ENCODE data around the gene COPA.
A peak's percentile ranks its signal among the peaks of the same experiment; 100 is the strongest.

COPA gene

GRCh38 chr1:160362168-160362957 lies 19.3 kb upstream of the COPA start:
- DNase-seq = peak; percentile 20

- peak; percentile 16 for DNase-seq
These were observed 18.7 kb upstream of the COPA start for GRCh38 chr1:160361814-160362167.

DNA sequence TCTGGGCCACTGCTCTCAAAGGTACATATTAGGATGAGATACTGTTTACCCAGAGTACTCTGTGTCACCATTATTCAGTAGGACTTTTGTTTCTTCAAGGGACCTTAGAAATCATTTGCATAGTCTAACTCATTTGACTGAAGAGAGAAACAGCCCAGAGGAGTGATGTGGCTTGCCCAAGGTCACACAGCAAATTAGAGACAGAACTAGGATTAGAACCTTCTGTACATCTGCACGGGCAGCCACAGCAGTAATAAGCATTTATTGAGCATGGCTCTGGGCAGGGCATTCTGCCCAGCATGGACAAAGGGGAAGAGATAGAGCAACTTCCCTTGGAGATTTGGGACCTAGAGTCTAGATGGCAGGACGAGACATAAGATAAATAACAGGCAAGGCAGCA lies 18.1 kb upstream of the COPA start:
- DNase-seq = peak; percentile 5

DNA sequence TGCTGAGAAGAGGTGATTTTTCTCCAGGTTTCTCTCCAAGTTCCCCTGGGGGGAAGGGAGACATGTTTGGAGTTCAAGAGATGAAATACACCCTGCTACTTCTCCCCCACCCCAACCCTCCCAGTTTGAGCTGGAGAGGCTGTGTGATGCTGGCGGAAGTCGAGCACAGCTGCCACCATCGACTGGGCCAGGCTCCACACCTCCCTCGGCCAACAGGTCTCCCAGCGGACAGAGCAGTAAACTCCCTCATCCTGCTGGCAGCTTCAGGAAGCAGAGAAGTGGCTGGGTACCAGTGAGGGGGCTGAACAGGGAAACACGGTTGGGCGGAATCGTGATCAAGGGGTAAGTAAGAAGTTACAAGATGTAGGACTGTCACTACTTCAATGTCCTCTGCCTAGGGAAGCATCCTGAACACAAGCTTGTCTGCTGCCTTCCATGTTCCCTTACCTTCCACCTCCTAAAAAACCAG lies 17.2 kb upstream of the COPA start:
- peak; percentile 15 for DNase-seq

GRCh38 chr1:160359559-160360226 lies 16.6 kb upstream of the COPA start:
- peak; percentile 3 for DNase-seq

- peak; percentile 12 for DNase-seq
These were observed 15.0 kb upstream of the COPA start for GRCh38 chr1:160358073-160358472.

- DNase-seq = peak; percentile 9
These were observed 14.4 kb upstream of the COPA start for GRCh38 chr1:160357286-160358002.

- DNase-seq = peak; percentile 25
These were observed 11.4 kb upstream of the COPA start for GRCh38 chr1:160354388-160354985.

DNA sequence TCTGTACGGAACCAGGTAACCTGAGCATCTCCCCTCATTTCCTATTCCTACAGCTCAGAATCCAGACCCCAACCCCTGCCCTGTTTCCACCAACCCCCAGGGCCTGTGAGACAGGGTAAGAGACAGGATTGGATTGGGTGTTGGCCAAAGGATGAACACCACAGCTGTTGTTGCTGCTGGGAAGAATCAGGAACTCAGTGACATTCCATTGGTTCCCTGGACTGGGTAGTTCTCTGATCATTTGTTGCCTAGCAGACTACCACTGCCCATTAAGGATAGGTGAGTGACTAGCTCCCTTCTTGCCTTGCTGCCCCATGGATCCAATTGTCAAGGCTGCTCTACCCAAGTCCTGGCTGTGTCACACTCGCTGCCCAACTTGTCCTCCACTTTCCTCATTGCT lies 10.2 kb upstream of the COPA start:
- DNase-seq = no peak

GRCh38 chr1:160352555-160352954 lies 9.5 kb upstream of the COPA start:
- DNase-seq = no peak

DNA sequence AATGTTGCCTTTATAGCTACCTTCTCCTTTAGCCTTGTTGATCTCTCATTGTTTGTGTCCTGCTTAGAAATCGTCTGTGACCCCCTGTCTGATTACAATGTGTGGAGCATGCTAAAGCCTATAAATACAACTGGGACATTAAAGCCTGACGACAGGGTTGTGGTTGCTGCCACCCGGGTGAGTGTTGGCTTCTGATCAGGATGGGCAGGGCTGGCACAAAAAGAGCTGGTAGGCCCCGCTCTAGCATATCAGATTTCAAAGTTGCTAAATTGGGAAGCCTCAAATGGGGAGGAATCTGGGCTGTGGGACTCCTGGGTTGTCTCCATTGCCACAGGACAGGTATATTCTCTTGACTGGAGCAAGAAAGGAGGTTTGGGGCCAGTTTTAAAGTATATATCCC lies 8.6 kb upstream of the COPA start:
- DNase-seq = no peak

- no peak for DNase-seq
These were observed 3.9 kb upstream of the COPA start for GRCh38 chr1:160346958-160347357.

DNA sequence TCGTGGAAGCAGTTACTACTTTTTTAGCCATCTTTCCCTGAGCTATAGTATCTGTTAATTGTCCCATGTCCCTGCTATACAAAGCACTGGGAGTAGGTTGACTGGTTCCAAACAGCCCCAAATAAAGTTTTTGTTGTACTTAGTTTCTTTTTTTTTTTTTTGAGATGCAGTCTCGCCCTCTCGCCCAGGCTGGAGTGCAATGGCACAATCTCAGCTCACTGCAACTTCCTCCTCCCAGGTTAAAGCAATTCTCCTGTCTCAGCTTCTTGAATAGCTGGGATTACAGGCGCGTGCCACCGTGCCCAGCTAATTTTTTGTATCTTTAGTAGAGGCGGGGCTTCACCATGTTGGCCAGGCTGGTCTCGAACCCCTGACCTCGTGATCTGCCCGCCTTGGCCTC lies 3.4 kb upstream of the COPA start:
- DNase-seq = no peak

DNA sequence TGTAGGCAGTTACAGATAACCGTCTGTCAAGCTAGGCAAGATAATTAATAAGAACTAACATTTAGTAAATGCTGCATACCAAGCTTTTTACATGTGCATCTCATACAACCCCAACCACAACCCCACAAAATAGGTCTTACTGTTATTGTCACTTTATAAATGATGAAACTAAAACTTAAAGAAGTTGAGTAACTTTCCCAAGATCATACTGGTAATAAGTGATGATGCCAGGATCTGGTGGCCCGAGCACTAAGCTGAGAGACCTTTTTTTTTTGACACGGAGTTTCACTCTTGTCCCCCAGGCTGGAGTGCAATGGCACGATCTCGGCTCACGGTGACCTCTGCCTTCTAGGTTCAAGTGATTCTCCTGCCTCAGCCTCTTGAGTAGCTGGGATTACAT lies 1.9 kb upstream of the COPA start:
- DNase-seq = no peak

DNA sequence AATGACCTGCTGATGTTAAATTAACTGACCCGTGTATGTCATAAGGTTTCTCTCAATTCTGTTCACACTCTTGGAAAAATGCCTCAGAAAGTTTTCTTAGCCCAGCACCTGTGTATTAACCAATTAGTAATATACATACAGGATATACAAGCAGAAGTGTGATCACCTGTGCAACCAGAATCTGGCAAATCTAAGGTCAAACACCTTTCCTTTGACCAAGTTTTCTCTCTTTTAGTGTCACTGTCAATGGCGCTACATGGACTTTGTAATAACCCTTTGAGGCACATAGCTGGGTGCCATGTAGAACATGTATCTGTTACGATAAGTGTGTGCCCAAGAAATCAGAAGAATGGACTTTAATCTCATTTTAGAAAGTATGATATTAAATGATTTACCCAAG lies 1.2 kb upstream of the COPA start:
- no peak for DNase-seq

DNA sequence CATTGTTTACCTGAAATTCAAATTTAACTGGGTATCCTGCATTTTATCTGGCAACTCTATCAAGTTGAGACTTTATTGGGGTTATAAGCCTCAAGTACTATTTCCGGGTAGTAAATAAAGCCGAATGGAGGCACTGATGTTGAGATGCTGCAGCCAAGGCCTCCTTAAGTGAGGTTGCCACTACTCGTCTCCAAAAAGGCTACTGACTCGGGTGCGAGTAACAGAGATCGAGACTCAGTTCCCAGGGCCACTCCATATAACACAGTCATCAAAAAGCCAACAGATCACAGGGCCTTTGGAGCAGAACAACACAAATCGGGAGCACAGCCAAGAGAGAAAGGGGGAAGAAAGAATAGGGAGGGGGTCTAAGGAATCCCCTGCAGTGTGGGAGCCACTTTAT lies 524 bp downstream of the COPA start:
- DNase-seq = no peak

DNA sequence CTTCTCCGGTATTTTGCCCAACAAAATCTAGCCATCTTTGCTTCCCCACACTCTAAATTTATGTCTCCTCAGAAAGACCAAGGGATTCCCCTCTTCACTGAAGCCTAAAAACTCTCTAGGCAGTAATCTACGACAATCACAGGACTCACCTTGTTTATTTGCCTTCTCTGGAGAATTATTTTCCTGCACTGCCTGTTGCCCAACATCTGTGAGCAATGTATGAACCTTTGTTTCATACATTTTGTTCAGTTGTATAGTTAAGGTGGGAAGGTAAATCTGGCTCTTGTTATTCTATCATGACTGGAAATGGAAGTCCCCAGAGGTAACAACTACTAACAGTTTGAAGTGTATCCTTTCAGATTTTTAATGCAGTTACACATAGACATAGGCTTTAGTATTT lies 2.2 kb downstream of the COPA start:
- no peak for DNase-seq

GRCh38 chr1:160340146-160340545 lies 2.9 kb downstream of the COPA start:
- no peak for DNase-seq

DNA sequence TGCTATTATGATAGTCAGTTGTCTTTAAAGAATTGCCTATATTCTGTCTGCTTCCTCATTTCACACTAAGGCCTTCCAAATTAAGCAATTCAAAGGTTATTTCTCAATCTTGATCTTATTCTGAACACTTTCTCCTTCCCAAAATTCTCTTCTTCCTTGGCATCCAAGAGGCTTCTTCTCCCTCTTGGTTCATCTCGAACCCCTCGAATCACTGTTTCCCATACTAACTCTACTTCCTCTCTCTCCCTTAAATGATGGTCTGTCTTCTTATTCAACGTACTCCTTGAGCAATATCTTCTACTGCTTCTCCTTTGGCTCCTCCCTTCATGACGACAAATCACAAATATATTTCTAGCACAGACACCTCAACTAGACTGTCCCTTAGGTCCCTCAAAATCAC lies 4.5 kb downstream of the COPA start:
- DNase-seq = no peak

DNA sequence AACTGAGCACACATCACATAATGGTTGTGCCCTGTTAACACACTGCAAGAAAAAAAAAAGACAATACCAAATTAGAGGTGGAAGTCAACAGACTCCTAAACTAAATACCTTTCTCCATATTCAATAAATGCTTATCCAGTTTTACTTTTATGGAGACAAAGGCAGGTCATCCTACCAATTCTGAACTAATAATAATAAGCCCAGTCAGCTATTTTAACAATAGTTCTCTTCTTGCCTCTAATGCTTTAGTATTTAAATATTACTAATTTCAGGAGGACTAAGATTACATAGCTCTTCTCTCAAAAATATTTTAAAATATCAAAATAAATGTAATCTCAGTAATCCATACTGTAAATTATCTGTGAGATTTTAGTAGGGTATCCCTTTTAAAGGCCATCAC lies 10.5 kb downstream of the COPA start:
- DNase-seq = no peak

DNA sequence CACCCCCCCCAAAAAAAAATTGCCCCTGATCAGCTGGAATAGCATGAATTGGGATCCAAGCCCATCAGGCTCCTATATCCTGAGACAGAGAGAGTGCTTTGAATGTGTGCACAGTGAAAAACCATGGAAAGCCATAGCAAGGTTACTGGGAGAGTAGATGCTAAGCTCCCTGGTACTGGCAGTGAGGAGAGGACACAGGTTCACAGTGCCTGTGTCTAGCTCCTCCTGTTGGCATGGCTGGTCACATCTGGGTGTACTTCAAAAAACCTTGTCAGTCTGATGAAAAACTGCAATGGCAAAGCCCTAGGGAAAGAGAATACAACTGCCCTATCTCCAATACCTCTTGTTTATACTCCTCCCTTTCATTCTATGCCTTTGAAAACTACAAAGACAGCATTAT lies 12.9 kb downstream of the COPA start:
- DNase-seq = no peak

DNA sequence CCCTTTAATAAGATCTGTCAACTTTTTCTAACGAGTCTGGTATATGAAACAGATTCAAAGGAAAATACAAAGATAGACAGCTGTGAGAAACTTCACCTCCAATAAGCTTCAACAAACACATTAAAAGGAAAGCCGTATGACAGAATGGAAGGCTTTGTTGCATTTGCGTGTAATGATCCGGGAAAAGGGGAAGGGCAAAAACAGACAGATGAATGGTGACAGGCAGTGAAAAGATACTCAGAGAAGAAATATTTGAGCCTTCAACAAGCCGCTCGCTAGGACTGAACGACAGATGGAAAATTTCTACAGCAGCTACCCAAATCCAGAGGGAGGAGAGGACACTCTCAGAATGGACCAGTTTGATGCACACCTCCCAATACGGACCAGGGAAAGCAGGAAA lies 14.9 kb downstream of the COPA start:
- no peak for DNase-seq

GRCh38 chr1:160326418-160326817 lies 16.6 kb downstream of the COPA start:
- DNase-seq = no peak

DNA sequence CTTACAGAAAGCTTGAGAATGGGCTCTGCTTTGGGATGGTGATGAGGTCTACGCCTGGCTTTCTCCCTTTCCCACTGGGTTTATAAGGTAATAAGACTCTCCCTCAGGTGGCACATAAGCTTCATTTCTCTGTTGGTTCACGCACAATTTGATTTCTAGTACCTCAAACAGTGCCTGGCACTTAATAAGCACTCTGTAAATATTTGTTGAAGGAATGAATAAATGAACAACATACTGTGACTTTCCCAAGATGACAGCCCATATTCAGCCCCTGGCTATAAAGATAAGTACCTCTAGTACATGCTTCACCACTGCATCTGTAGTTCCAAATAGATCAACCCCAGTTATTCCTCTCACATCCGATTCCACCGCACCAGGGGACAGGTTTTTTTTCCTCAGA lies 17.8 kb downstream of the COPA start:
- DNase-seq = no peak

All from stimulated activated CD8-positive, alpha-beta memory T cell treated with anti-CD3 and anti-CD28 coated beads, Interleukin-4, amount 100 ng/mL, for 48 hours (primary cell).